ENCODE measurements around the gene L1CAM. TPM values are rescaled to one million over a fixed set of nuclear protein-coding genes. Genes with fewer than 3 reads are reported as not detected.

L1CAM gene
- polyA plus RNA-seq, 2 of the 4 experiments (the other 2 are of a cell fraction): 1.9 to 14.2 TPM

GRCh38 chrX:153863251-153863991, 22.6 kb downstream of the L1CAM start:
- H3K27ac ChIP-seq: no peak overlapping the region
- 65% methylated on average over 19 of the region's 28 CpGs for WGBS (ENCODE audit: missing lambda C conversion rate)
- ChIA-PET POLR2A (no interaction called here), CTCF (interaction anchor here (0.7 to 1.2 kb wide), 2 partner anchors 59 to 1754 kb away, joined by 3 read pairs; no protein-coding TSS in a partner anchor)
- H3K4me1 ChIP-seq: no peaks in the 10 kb centered on the region
- ATAC-seq (no peak), FAIRE-seq (no peak), DNase-seq (ENCODE audit: low read depth in 1 of 2, low spot score in 1 of 2) (no peak)
- H3K9me3 ChIP-seq: no peaks in the 10 kb centered on the region
- no peak overlapping the region for H3K4me2 ChIP-seq
- TF ChIP-seq HDAC2 (IDR thresholded peaks at IDR 0.05) (no peak), RCOR1 (IDR thresholded peaks at IDR 0.05; ENCODE audit: low read depth, low read length) (no peak), TFCP2L1 (CRISPR knock-in tag; IDR thresholded peaks at IDR 0.05) (no peak), FOSB (CRISPR knock-in tag; IDR thresholded peaks at IDR 0.05) (no peak), ATOH8 (CRISPR knock-in tag; IDR thresholded peaks at IDR 0.05; ENCODE audit: low read depth) (no peak), JUN (IDR thresholded peaks at IDR 0.05) (no peak), HEYL (CRISPR knock-in tag; IDR thresholded peaks at IDR 0.05) (no peak), JUNB (IDR thresholded peaks at IDR 0.05) (no peak), EHF (CRISPR knock-in tag; IDR thresholded peaks at IDR 0.05) (no peak), POLR2A (IDR thresholded peaks at IDR 0.05; ENCODE audit: low read length) (no peak), ELK1 (IDR thresholded peaks at IDR 0.05; ENCODE audit: low read depth, low read length) (no peak), HOXB5 (CRISPR knock-in tag; IDR thresholded peaks at IDR 0.05) (no peak)
- H3K4me3 ChIP-seq: no peak overlapping the region

GRCh38 chrX:153862369-153863250, 23.4 kb downstream of the L1CAM start:
- POLR2A ChIA-PET: no interaction called here
- Histone ChIP-seq H3K4me3 (no peak overlapping the region), H3K9me3 (no peaks in the 10 kb centered on the region), H3K27ac (no peak overlapping the region), H3K4me1 (no peaks in the 10 kb centered on the region), H3K4me2 (no peak overlapping the region)
- WGBS (ENCODE audit: missing lambda C conversion rate): 65% methylated on average over 20 of the region's 22 CpGs
- DNase-seq (ENCODE audit: low read depth in 1 of 2, low spot score in 1 of 2) (no peak), FAIRE-seq (no peak), ATAC-seq (no peak)
- CTCF ChIA-PET: interaction anchor here (1.2 kb wide), 1 partner anchor 60 kb away, joined by 3 read pairs; no protein-coding TSS in a partner anchor
- TF ChIP-seq ZSCAN20 (CRISPR knock-in tag; IDR thresholded peaks at IDR 0.05) (no peak), MAX (IDR thresholded peaks at IDR 0.05) (no peak), EHF (CRISPR knock-in tag; IDR thresholded peaks at IDR 0.05) (no peak), RNF2 (IDR thresholded peaks at IDR 0.05; ENCODE audit: borderline replicate concordance, low read depth) (no peak), PBX3 (IDR thresholded peaks at IDR 0.05) (no peak), FOXS1 (CRISPR knock-in tag; IDR thresholded peaks at IDR 0.05) (no peak), HMGXB4 (CRISPR knock-in tag; IDR thresholded peaks at IDR 0.05; ENCODE audit: borderline replicate concordance) (no peak), CHD4 (IDR thresholded peaks at IDR 0.05; ENCODE audit: borderline replicate concordance) (no peak), PHF8 (IDR thresholded peaks at IDR 0.05; ENCODE audit: borderline replicate concordance, low read depth) (no peak), HOXB13 (CRISPR knock-in tag; IDR thresholded peaks at IDR 0.05; ENCODE audit: low read depth) (no peak), CHD2 (IDR thresholded peaks at IDR 0.05; ENCODE audit: low read length, partially characterized antibody) (no peak), MYC (IDR thresholded peaks at IDR 0.05; ENCODE audit: borderline replicate concordance, low read length) (no peak), ZFP36 (IDR thresholded peaks at IDR 0.05; ENCODE audit: borderline replicate concordance, partially characterized antibody) (no peak)
